GM12878 (cell line): ENCODE measurements around the gene CD2AP. TPM values are rescaled to one million over a fixed set of nuclear protein-coding genes. Genes with fewer than 3 reads are reported as not detected.

Experiments
- ATAC-seq: fragments of 200-7000 bp; cut with Tn5 transposase; 3 replicates; pipeline ENCODE4 v1.9.1; 2020; ENCODE audit warnings: mild to moderate bottlenecking, moderate library complexity
- BruUV-seq: library from RNA; stranded (reverse); fragments of 400-500 nt; replicated peaks from 2 replicates; lab custom pipeline; 2021; lab: Mats Ljungman, UMichigan
- CTCF ChIA-PET: fragments of 300-600 bp; sonication (Branson Sonifier 250); formaldehyde crosslinking; extraction: SDS; loops from one replicate; lab custom pipeline; 2021; ENCODE audit warnings: inconsistent platforms; lab: Yijun Ruan, JAX
- POLR2A ChIA-PET: fragments of 350-600 bp; formaldehyde crosslinking; extraction: SDS; loops from one replicate; lab custom pipeline; 2021; ENCODE audit warnings: inconsistent platforms; lab: Charles Lee
- RAD21 ChIA-PET: fragments of 300-600 bp; sonication (Branson Sonifier 250); formaldehyde crosslinking; loops from one replicate; lab custom pipeline; 2023; ENCODE audit warnings: antibody characterized with exemption; ENCODE audit not compliant: unreplicated experiment; lab: Charles Lee
- SMC1A ChIA-PET: fragments of 300-600 bp; sonication (Branson Sonifier 250); formaldehyde crosslinking; loops from one replicate; lab custom pipeline; 2023; ENCODE audit not compliant: unreplicated experiment, uncharacterized antibody; lab: Charles Lee
- DNase-seq: peaks from one replicate; pipeline ENCODE4 v3.0.0-alpha.2; 2011; ENCODE audit warnings: low read depth, low spot score
- FAIRE-seq: peaks from 3 replicates; lab custom pipeline; 2011; peaks lifted over from hg19 to GRCh38; lab: Jason Lieb, UNC
- H2AFZ ChIP-seq: 2 replicates; pipeline ENCODE4 v1.6.0; 2011; ENCODE audit warnings: low read depth, low read length, control low read depth; ENCODE audit not compliant: control insufficient read depth
- H3K27ac ChIP-seq: 2 replicates; pipeline ENCODE4 v1.5.1; 2011; ENCODE audit warnings: control low read depth; ENCODE audit not compliant: control insufficient read depth, insufficient read depth
- H3K27me3 ChIP-seq, 2 experiments: replicated peaks in 1 of 2; 2 replicates each; pipeline versions ENCODE4 v1.6.0 to v1.6.1; 2011; ENCODE audit warnings: low read length in 1 of 2; ENCODE audit not compliant: control insufficient read depth in 2 of 2, insufficient read depth in 2 of 2
- H3K36me3 ChIP-seq, 2 experiments: 2 replicates each; pipeline ENCODE4 v1.5.1; 2011; ENCODE audit warnings: low read length in 1 of 2; ENCODE audit not compliant: control insufficient read depth in 2 of 2, insufficient read depth in 2 of 2
- H3K4me1 ChIP-seq: 2 replicates; pipeline ENCODE4 v1.6.1; 2011; ENCODE audit warnings: mild to moderate bottlenecking, low read length, moderate library complexity, mixed read lengths; ENCODE audit not compliant: control insufficient read depth, insufficient read depth
- H3K4me2 ChIP-seq: 2 replicates; pipeline ENCODE4 v1.6.0; 2011; ENCODE audit warnings: control low read depth; ENCODE audit not compliant: control insufficient read depth, insufficient read depth
- H3K4me3 ChIP-seq: fragments of 200-600 bp; sonication (generic); 2 replicates; pipeline ENCODE4 v1.5.1; 2016
- H3K79me2 ChIP-seq: 2 replicates; pipeline ENCODE4 v1.6.0; 2011; ENCODE audit warnings: low read length; ENCODE audit not compliant: control insufficient read depth, insufficient read depth
- H3K9ac ChIP-seq: 2 replicates; pipeline ENCODE4 v1.8.0; 2011; ENCODE audit warnings: low read length, control low read depth, mixed read lengths; ENCODE audit not compliant: control insufficient read depth, insufficient read depth
- H3K9me3 ChIP-seq: replicated peaks from 3 replicates; pipeline ENCODE4 v1.5.1; 2011; ENCODE audit warnings: mild to moderate bottlenecking, low read length; ENCODE audit not compliant: control insufficient read depth, insufficient read depth
- H4K20me1 ChIP-seq: 2 replicates; pipeline ENCODE4 v1.6.0; 2011; ENCODE audit not compliant: control insufficient read depth, insufficient read depth
- FOS ChIP-seq: IDR thresholded peaks from 3 replicates; pipeline ENCODE4 v1.6.1; 2011; ENCODE audit warnings: borderline replicate concordance; ENCODE audit not compliant: insufficient read length; ENCODE audit errors: extremely low read depth
- FOXK2 ChIP-seq: fragments of 450-650 bp; IDR thresholded peaks from 2 replicates; pipeline ENCODE4 v1.6.1; 2017; ENCODE audit warnings: mild to moderate bottlenecking, moderate library complexity
- IKZF1 ChIP-seq: fragments of 450-650 bp; conservative IDR thresholded peaks from 2 replicates; pipeline ENCODE4 v1.6.1; 2017; ENCODE audit warnings: antibody characterized with exemption, mild to moderate bottlenecking
- KAT2A ChIP-seq: conservative IDR thresholded peaks from 2 replicates; pipeline ENCODE4 v1.6.1; 2011; ENCODE audit warnings: low read depth, low read length; ENCODE audit not compliant: control insufficient read depth
- PBX3 ChIP-seq: IDR thresholded peaks from 2 replicates; pipeline ENCODE4 v1.6.1; 2011; ENCODE audit warnings: mild to moderate bottlenecking, low read depth, low read length, moderate library complexity; ENCODE audit not compliant: insufficient replicate concordance
- PRDM15 ChIP-seq: fragments of 450-650 bp; formaldehyde crosslinking; IDR thresholded peaks from 2 replicates; pipeline ENCODE4 v1.4.0; 2020; ENCODE audit warnings: mild to moderate bottlenecking, moderate library complexity
- RUNX3 ChIP-seq: IDR thresholded peaks from 2 replicates; pipeline ENCODE4 v1.6.1; 2012; ENCODE audit warnings: low read length, inconsistent platforms
- SPI1 ChIP-seq: IDR thresholded peaks from 2 replicates; pipeline ENCODE4 v1.6.1; 2011; ENCODE audit warnings: low read depth, mild to moderate bottlenecking, low read length, moderate library complexity, borderline replicate concordance; ENCODE audit not compliant: insufficient read depth
- STAT3 ChIP-seq: IDR thresholded peaks from 2 replicates; pipeline ENCODE4 v1.6.1; 2011; ENCODE audit warnings: low read depth, low read length, improper control_type of control experiment
- ZNF274 ChIP-seq: IDR thresholded peaks from one replicate; pipeline ENCODE4 v1.8.0; 2011; ENCODE audit not compliant: insufficient read length, insufficient read depth
- WGBS: methylation state at CpG from one replicate; pipeline ENCODE4 v1.1.6; 2016; ENCODE audit warnings: low lambda C conversion rate; ENCODE audit not compliant: insufficient replicate concordance, insufficient coverage; ENCODE audit errors: missing lambda C conversion rate; 5-methylcytosine and 5-hydroxymethylcytosine counted together
- in situ Hi-C: fragments of 300-500 bp; cut with MboI; formaldehyde crosslinking; loops from 9 replicates; pipeline ENCODE4 v1.14.3; 2018; ENCODE audit warnings: mixed read lengths
- intact Hi-C: fragments of 100-400 bp; cut with micrococcal nuclease; formaldehyde crosslinking; loops from one replicate; pipeline ENCODE4 v1.14.2; 2022; ENCODE audit not compliant: unreplicated experiment
- polyA plus RNA-seq, 11 experiments: library from polyadenylated mRNA; depleted of rRNA in 4 of 11; unstranded in 6 of 11; stranded (reverse) in 5 of 11; fragments of >200 nt; fragmentation: Nextera tagmentation in 4 of 11; fragmentation: Illumina TruSeq in 1 of 11; extraction: Ambion mirVana in 4 of 11; extraction: Trizol in 1 of 11; gene quantifications; 1 replicate in 1 of 11; 2 replicates in 10 of 11; pipeline versions ENCODE4 v1.2.1 to v1.2.3, GENCODE V29; 2011 to 2016; ENCODE audit warnings: inconsistent platforms in 2 of 11, missing spikeins in 2 of 11, low read depth in 1 of 11
- total RNA-seq, 4 experiments: library from RNA; depleted of rRNA in 3 of 4; stranded (reverse); fragments of >200 nt in 3 of 4; fragmentation: Illumina TruSeq in 1 of 4; extraction: Trizol in 1 of 4; gene quantifications; 2 replicates each; pipeline versions ENCODE4 v1.2.1 to v1.2.3, GENCODE V29; 2013 to 2021

Gene CD2AP
- total and polyA plus RNA-seq, 10 of the 15 experiments (the other 5 are each of a cell fraction or from before 2014, with no cell fraction given), result 5.4 to 46.6 (median 20.9) TPM

- no peak overlapping the region; the same call in 1 of the 2 replicates for H2AFZ ChIP-seq
- H3K36me3 ChIP-seq, result no peaks in the 10 kb centered on the region
- peaks cover 4% of the 10 kb centered on the region for H3K4me1 ChIP-seq
- POLR2A ChIA-PET, result no interaction called here
- intact Hi-C loops (no loop called here), in situ Hi-C loops (no loop called here)
- no peak for DNase-seq
- RAD21 ChIA-PET, result no interaction called here
- 53% methylated on average over 3 of the region's 3 CpGs for WGBS
- no peaks in the 10 kb centered on the region for H3K9me3 ChIP-seq
- CTCF ChIA-PET, result no interaction called here
- TF ChIP-seq FOXK2, result no peak
- no peak for TF ChIP-seq FOS
- peak; percentile 30; the same call in 1 of the 2 replicates for TF ChIP-seq SPI1
- no peak overlapping the region for H3K9ac ChIP-seq
- BruUV-seq, result no TSS peak
- no peak for FAIRE-seq
- SMC1A ChIA-PET, result interaction anchor here (0.6 to 0.9 kb wide), 2 partner anchors 25 to 106 kb away, joined by 3 read pairs; no protein-coding TSS in a partner anchor
- H3K4me2 ChIP-seq, result no peak overlapping the region; the same call in 1 of the 2 replicates
- ATAC-seq, result no peak; the same call in 2 of the 3 replicates
- H3K27ac ChIP-seq, result no peak overlapping the region
- no peaks in the 10 kb centered on the region for H3K79me2 ChIP-seq
- H3K27me3 ChIP-seq, result no peaks in the 10 kb centered on the region
- no peak overlapping the region for H3K4me3 ChIP-seq
- H4K20me1 ChIP-seq, result no peaks in the 10 kb centered on the region
Measured at GRCh38 chr6:47650553-47651432, 173.2 kb downstream of the CD2AP start.

GRCh38 chr6:47651505-47651944 lies 173.9 kb downstream of the CD2AP start:
- H3K36me3 ChIP-seq, result no peaks in the 10 kb centered on the region
- FAIRE-seq, result no peak
- no peak for TF ChIP-seq STAT3
- TF ChIP-seq KAT2A, result no peak
- no peak for TF ChIP-seq PRDM15 (CRISPR knock-in tag)
- TF ChIP-seq IKZF1, result no peak
- no peak for TF ChIP-seq RUNX3
- TF ChIP-seq ZNF274, result no peak
- TF ChIP-seq PBX3, result no peak
- TF ChIP-seq FOS, result no peak

More at GRCh38 chr6:47651505-47651944, 173.9 kb downstream of the CD2AP start:
- CTCF ChIA-PET, result interaction anchor here (1.4 to 1.6 kb wide), 2 partner anchors 83 to 129 kb away, joined by 3 to 6 read pairs; no protein-coding TSS in a partner anchor
- SMC1A ChIA-PET, result interaction anchor here (0.9 to 1.1 kb wide), 2 partner anchors 25 to 238 kb away, joined by 3 read pairs; no protein-coding TSS in a partner anchor
- H3K9me3 ChIP-seq, result no peaks in the 10 kb centered on the region
- in situ Hi-C loops (no loop called here), intact Hi-C loops (no loop called here)
- no peak overlapping the region for H3K4me3 ChIP-seq
- 26% methylated on average over 6 of the region's 6 CpGs for WGBS
- no TSS peak for BruUV-seq
- ATAC-seq (no peak), DNase-seq (no peak)
- H4K20me1 ChIP-seq, result no peaks in the 10 kb centered on the region
- POLR2A ChIA-PET, result no interaction called here
- no peaks in the 10 kb centered on the region for H3K27me3 ChIP-seq
- no peaks in the 10 kb centered on the region for H3K79me2 ChIP-seq
- RAD21 ChIA-PET, result no interaction called here
- no peak overlapping the region for H3K9ac ChIP-seq
- H2AFZ ChIP-seq, result no peak overlapping the region
- peaks cover 4% of the 10 kb centered on the region for H3K4me1 ChIP-seq
- H3K4me2 ChIP-seq, result no peak overlapping the region
- no peak overlapping the region for H3K27ac ChIP-seq
